OCI-LY7 (cell line): ENCODE results near the gene PSMB4. TPM values are rescaled to one million over a fixed set of nuclear protein-coding genes. Genes with fewer than 3 reads are reported as not detected.
"Not testable (repeated sequence)": the region's sequence is repeated elsewhere in the genome, so short reads cannot be mapped to it uniquely, and the experiment has no call there.

ENCODE experiments used
- BruUV-seq: library from RNA; stranded (reverse); fragments of 400-500 nt; replicated peaks from 2 replicates; lab custom pipeline; 2021; lab: Mats Ljungman, UMichigan
- CTCF ChIA-PET: fragments of 300-600 bp; sonication (Branson Sonifier 250); formaldehyde crosslinking; loops from one replicate; lab custom pipeline; 2022; ENCODE audit warnings: antibody characterized with exemption; ENCODE audit not compliant: unreplicated experiment; lab: Charles Lee
- POLR2A ChIA-PET: fragments of 300-600 bp; sonication (Branson Sonifier 250); formaldehyde crosslinking; loops from one replicate; lab custom pipeline; 2022; ENCODE audit warnings: antibody characterized with exemption; lab: Charles Lee
- DNase-seq: peaks from one replicate; pipeline ENCODE4 v3.0.0-alpha.2; 2015; ENCODE audit warnings: low spot score
- H2AFZ ChIP-seq: fragments of 200-600 bp; sonication (generic), shearing (Covaris generic); 2 replicates; pipeline ENCODE4 v1.6.1; 2014; ENCODE audit warnings: mild to moderate bottlenecking, antibody characterized with exemption, low read length, moderate library complexity
- H3K27ac ChIP-seq: fragments of 200-600 bp; sonication (generic); 2 replicates; pipeline ENCODE4 v1.5.1; 2014; ENCODE audit warnings: mixed run types, low read depth, mild to moderate bottlenecking, moderate library complexity, low read length, inconsistent platforms; ENCODE audit not compliant: poor library complexity, severe bottlenecking
- H3K36me3 ChIP-seq: fragments of 200-600 bp; sonication (generic); 2 replicates; pipeline ENCODE4 v1.6.1; 2014; ENCODE audit warnings: mild to moderate bottlenecking, antibody characterized with exemption, low read length, moderate library complexity, mixed read lengths; ENCODE audit not compliant: insufficient read depth
- H3K4me1 ChIP-seq: fragments of 200-600 bp; sonication (generic); 2 replicates; pipeline ENCODE4 v1.5.1; 2014; ENCODE audit warnings: mild to moderate bottlenecking, low read length; ENCODE audit not compliant: insufficient read depth, poor library complexity, severe bottlenecking
- H3K4me2 ChIP-seq: fragments of 200-600 bp; sonication (generic); 2 replicates; pipeline ENCODE4 v1.6.1; 2014; ENCODE audit warnings: mild to moderate bottlenecking, low read length
- H3K4me3 ChIP-seq: fragments of 200-600 bp; sonication (generic); 2 replicates; pipeline ENCODE4 v1.5.1; 2014; ENCODE audit warnings: mild to moderate bottlenecking, low read depth, low read length; ENCODE audit not compliant: poor library complexity, severe bottlenecking
- H3K79me2 ChIP-seq: fragments of 200-600 bp; sonication (generic); 2 replicates; pipeline ENCODE4 v1.6.1; 2016; ENCODE audit warnings: low read depth, mild to moderate bottlenecking, low read length, moderate library complexity, mixed read lengths; ENCODE audit not compliant: insufficient read depth
- H3K9me2 ChIP-seq: fragments of 200-600 bp; sonication (generic); 2 replicates; pipeline ENCODE4 v1.6.1; 2016; ENCODE audit warnings: mild to moderate bottlenecking, low read length, mixed read lengths; ENCODE audit not compliant: insufficient read depth
- H3K9me3 ChIP-seq: fragments of 200-600 bp; sonication (generic); 2 replicates; pipeline ENCODE4 v1.6.1; 2014; ENCODE audit warnings: mild to moderate bottlenecking, mixed run types, low read length, mixed read lengths
- H4K20me1 ChIP-seq: fragments of 200-600 bp; sonication (generic); 2 replicates; pipeline ENCODE4 v1.6.1; 2014; ENCODE audit warnings: mild to moderate bottlenecking, antibody characterized with exemption, low read length, moderate library complexity, mixed read lengths; ENCODE audit not compliant: insufficient read depth
- CTCF ChIP-seq: fragments of 200-600 bp; sonication (generic); conservative IDR thresholded peaks from 2 replicates; pipeline ENCODE4 v1.5.1; 2014; ENCODE audit warnings: mild to moderate bottlenecking, antibody characterized with exemption, low read length, moderate library complexity, mixed read lengths
- EZH2phosphoT487 ChIP-seq: fragments of 200-600 bp; sonication (generic); IDR thresholded peaks from 2 replicates; pipeline ENCODE4 v1.6.1; 2018; ENCODE audit warnings: low read depth, borderline replicate concordance, mild to moderate bottlenecking, mixed run types, antibody characterized with exemption, low read length, moderate library complexity, mixed read lengths
- intact Hi-C: fragments of 100-400 bp; cut with micrococcal nuclease; formaldehyde crosslinking; loops from one replicate; pipeline ENCODE4 v1.10.0; 2022; ENCODE audit not compliant: unreplicated experiment
- total RNA-seq, 2 experiments: library from RNA; depleted of rRNA in 1 of 2; stranded (reverse); fragments of >200 nt in 1 of 2; shearing (Covaris generic) in 1 of 2; gene quantifications; 2 replicates each; pipeline ENCODE4 v1.2.3, GENCODE V29; 2014 to 2022

The PSMB4 gene
- total RNA-seq, 2 experiments from 2014 or later = 242 to 301 TPM

GRCh38 chr1:151391079-151391563 lies 8.3 kb upstream of the PSMB4 start:
- no peak for TF ChIP-seq EZH2phosphoT487
- TF ChIP-seq CTCF = no peak
- CTCF ChIA-PET = no interaction called here
- no peaks in the 10 kb centered on the region for H3K79me2 ChIP-seq

GRCh38 chr1:151393583-151393982 lies 5.8 kb upstream of the PSMB4 start:
- H3K27ac ChIP-seq = no peak overlapping the region
- no peaks in the 10 kb centered on the region for H3K9me2 ChIP-seq
- H3K4me1 ChIP-seq = no peaks in the 10 kb centered on the region
- no peaks in the 10 kb centered on the region for H3K79me2 ChIP-seq
- ChIA-PET POLR2A (interaction anchor here (0.7 kb wide), 1 partner anchor 112 kb away, joined by 3 read pairs; no protein-coding TSS in a partner anchor), CTCF (no interaction called here)
- no peak for TF ChIP-seq EZH2phosphoT487
- no peak for TF ChIP-seq CTCF
- H3K36me3 ChIP-seq = no peaks in the 10 kb centered on the region
- H3K9me3 ChIP-seq = peaks cover 7% of the 10 kb centered on the region; the same call in 1 of the 2 replicates
- no peak for DNase-seq
- no peak overlapping the region for H3K4me2 ChIP-seq
- BruUV-seq = no TSS peak
- H3K4me3 ChIP-seq = no peak overlapping the region
- H4K20me1 ChIP-seq = no peaks in the 10 kb centered on the region
- intact Hi-C loops = no loop called here
- no peak overlapping the region for H2AFZ ChIP-seq

More at GRCh38 chr1:151391079-151391563, 8.3 kb upstream of the PSMB4 start:
- H3K9me3 ChIP-seq = peaks cover 7% of the 10 kb centered on the region; the same call in 1 of the 2 replicates
- no peak overlapping the region for H3K4me3 ChIP-seq
- H3K27ac ChIP-seq = no peak overlapping the region
- intact Hi-C loops = no loop called here
- no peak for DNase-seq
- H3K9me2 ChIP-seq = no peaks in the 10 kb centered on the region
- H2AFZ ChIP-seq = no peak overlapping the region
- H3K36me3 ChIP-seq = no peaks in the 10 kb centered on the region
- no peaks in the 10 kb centered on the region for H4K20me1 ChIP-seq
- H3K4me1 ChIP-seq = no peaks in the 10 kb centered on the region
- no peak overlapping the region for H3K4me2 ChIP-seq
- POLR2A ChIA-PET = interaction anchor here (1.1 kb wide), 1 partner anchor 19 kb away, joined by 11 read pairs; no protein-coding TSS in a partner anchor
- no TSS peak for BruUV-seq

GRCh38 chr1:151396265-151396664 lies 3.1 kb upstream of the PSMB4 start:
- H3K4me3 ChIP-seq, H4K20me1 ChIP-seq, H3K4me1 ChIP-seq, intact Hi-C loops, H3K4me2 ChIP-seq, H3K9me2 ChIP-seq, BruUV-seq, H2AFZ ChIP-seq, DNase-seq, H3K9me3 ChIP-seq, H3K27ac ChIP-seq, CTCF ChIA-PET: not testable (repeated sequence)
- Histone ChIP-seq H3K36me3 (peaks cover 11% of the 10 kb centered on the region), H3K79me2 (peaks cover 19% of the 10 kb centered on the region)
- POLR2A ChIA-PET = interaction anchor here (0.5 to 0.6 kb wide), 2 partner anchors 115 to 488 kb away, joined by 3 to 5 read pairs; no protein-coding TSS in a partner anchor
